Cerebellar cortex (tissue), 1 donor: ENCODE results near the gene UBA5.

Source experiments
- DNase-seq: peaks from one replicate; pipeline ENCODE4 v3.0.0-alpha.2; 2015; ENCODE audit warnings: low spot score

The UBA5 gene

GRCh38 chr3:132654190-132654589, 5.9 kb upstream of the UBA5 start:
- DNase-seq: no peak

DNA sequence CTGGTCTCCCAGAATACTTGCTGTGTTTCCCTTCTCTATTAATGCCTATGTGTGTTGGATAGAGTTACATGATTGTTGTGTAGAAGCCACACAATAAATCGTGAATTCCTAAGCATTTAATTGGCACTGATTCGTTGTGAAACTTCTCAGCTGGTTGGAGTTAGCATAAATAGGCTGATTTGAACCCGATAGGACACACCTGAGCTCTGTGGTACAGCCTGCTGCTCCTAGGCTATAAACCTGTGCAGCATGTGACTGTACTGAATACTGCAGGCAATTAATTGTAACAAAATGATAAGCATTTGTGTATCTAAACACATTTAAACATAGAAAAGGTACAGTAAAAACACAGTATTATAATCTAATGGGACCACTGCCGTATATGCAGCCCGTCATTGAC, 5.4 kb upstream of the UBA5 start:
- no peak for DNase-seq

DNA sequence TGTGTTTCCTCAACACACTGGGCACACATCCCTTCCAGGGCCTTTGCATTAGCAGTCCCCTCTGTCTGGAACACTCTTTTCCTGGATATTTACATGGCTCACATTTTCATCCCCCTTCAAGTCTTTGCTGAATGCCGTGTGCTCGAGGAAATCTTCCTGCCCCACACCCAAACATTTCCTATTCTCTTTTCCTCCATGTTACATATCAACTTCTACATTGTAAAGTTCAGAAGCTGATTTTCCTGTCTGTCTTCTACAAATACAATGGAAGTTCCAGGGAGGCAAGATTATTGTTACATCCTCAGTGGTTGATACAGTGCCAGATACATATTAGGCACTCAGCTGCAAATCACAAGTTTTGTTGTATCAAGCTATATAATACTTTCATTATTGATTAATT, 4.7 kb upstream of the UBA5 start:
- no peak for DNase-seq

- no peak for DNase-seq
These were observed 2.0 kb upstream of the UBA5 start for GRCh38 chr3:132657869-132658747.

DNA sequence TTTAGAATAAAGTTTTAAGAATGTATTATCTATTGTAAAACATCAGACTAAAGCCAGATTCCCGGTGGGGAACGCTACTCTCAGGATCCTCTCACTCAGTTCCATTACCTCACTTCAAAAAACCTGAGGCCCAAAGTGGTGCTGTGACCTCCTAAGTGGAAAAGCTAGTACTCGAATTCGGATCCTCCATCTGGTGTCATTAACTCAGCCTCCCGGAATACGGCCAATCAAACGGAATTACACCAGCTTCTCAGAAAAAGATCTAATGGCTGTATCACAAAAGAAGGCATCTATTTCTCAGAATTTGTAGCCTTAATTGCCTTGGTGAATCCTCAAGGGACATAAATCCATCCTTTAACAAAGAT, 1.1 kb upstream of the UBA5 start:
- DNase-seq: no peak

GRCh38 chr3:132659365-132660051, 621 bp upstream of the UBA5 start, which contains the start of gene ACAD11:
ACAD11 (minus strand) TSS chr3:132659809; CDS start chr3:132659751, 58 bp downstream.
- peak; percentile 77 for DNase-seq

DNA sequence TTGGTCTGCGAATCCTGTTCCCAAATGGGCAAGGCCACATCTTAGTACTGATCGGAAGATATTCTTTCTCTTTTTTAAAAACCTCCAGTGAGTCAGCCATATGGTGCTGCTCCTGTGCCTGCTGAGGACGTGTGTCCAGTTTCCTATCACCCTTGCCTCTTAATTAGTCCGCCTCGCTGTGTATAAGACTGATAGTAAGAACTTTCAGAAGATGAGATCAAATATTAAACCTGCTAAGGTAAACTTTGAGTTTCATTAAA, 612 bp downstream of the UBA5 start:
- DNase-seq: no peak

DNA sequence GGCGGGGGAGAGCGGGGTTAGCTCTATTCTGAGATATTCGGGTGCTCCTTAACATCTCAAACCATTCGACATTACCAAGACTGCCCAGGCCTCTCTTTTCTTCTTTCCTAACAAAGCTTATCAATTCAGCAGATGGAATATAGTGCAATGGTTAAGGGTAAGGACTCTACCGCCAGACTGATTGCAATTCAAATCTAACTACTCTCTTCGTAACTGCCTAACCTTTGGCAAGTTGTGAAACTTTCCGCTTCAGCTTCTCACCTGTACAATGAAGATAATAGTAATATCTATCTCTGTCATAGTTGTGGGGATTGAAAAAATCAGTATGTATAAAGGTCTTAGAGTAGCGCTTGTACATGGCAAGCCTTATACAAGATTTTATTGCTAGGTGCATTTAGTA, 972 bp downstream of the UBA5 start:
- peak; percentile 7 for DNase-seq

- no peak for DNase-seq
These were observed 2.1 kb downstream of the UBA5 start for GRCh38 chr3:132662212-132662611.

DNA sequence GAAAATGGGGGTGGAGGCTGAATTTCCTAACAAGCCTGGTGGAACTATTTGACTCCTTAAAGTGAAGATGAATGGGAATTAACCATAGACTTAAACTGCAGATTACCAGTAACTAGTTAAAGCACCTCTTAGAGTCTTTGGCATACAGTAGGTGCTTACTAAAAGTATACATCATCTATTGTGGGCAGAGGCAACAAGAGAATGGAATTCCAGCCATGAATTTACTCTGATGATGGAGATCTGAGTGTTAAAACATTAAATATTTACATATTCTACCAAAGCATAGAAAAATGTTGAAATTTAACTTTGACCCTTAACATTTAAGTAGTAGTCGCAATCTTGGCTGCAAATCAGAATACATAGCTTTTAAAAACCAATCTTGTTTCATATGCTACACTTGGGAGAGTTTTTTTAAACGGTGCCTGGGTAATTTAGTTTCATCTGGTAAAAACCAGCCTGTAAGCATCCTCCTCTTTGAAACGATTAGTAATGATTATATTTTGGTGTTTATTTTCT, 5.2 kb downstream of the UBA5 start:
- no peak for DNase-seq

- DNase-seq: no peak
These were observed 9.2 kb downstream of the UBA5 start for GRCh38 chr3:132669256-132669777.

GRCh38 chr3:132675408-132675807, 15.3 kb downstream of the UBA5 start:
- DNase-seq: no peak

DNA sequence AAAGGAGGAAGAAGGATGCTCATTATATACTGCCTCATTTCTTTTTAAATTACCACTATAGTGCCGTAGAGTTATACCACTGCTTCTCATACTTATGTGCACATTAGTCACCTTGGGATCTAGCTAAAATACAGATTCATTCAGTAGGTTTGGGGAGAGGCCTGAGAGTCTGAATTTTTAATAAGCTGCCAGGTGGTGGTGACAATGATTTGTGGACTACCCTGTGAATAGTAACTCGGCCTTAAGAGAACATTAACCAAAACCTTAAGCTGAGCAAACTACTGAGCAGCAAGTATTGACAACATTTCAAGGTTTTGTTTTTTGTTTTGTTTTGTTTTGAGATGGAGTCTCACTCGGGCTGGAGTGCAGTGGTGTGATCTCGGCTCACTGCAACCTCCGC, 19.8 kb downstream of the UBA5 start:
- DNase-seq: no peak

GRCh38 chr3:132681421-132681820, 21.3 kb downstream of the UBA5 start:
- no peak for DNase-seq

GRCh38 chr3:132682201-132682600, 22.1 kb downstream of the UBA5 start:
- DNase-seq: no peak

DNA sequence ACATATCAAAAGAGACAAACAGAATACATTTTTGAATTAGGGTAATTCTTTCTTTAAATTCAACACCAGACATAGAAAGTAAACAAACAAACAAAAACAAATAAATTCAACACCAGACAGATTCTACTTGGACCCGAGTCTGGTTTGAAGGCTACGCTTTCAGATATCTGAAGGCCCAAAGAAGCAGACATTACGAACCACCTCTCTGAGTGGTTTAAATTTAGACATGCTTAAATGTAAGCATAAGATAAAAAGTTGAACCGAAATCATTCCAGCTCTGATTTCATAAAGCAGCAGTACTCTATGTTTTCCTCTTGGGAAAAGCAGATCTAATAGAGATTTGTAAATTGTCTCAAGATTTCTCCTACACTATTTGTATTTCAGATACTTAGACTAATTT, 29.9 kb downstream of the UBA5 start:
- no peak for DNase-seq

- DNase-seq: no peak
These were observed 34.9 kb downstream of the UBA5 start for GRCh38 chr3:132694991-132695390.

DNA sequence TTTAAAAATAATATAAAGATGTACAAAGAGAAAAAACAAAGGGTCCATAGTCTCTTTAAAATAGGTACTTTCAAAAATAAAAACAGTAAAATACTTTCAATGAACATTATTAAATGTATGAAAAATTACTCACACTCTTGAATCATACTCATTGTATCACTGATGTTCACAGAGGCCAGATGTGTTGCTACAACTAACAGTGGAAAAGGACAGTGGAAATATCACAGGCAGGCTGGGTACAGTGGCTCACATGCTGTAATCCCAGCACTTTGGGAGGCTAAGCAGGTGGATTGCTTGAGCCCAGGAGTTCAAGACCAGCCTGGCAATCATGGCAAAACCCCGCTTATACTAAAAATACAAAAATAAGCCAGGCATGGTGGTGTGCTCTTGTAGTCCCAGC, 35.3 kb downstream of the UBA5 start:
- no peak for DNase-seq

- DNase-seq: no peak
These were observed 43.6 kb downstream of the UBA5 start for GRCh38 chr3:132703733-132704132.

DNA sequence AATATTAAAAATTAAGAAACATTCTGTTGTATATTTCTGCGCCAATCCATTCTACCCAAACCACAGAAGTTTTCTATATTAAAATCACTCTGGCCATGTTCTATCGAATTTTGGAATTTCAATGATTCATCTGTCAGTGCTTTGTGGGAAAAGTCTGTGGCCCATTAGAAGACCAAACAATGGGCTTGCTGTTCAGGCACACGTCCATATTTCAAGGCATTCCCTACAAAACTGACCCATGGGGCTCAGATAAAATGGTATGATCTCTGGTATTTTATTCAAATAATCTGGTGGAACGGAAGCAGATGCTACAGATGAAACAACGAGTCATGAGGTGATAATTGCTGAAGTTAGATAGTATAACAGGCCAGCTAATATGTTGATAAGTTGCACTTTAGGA, 49.6 kb downstream of the UBA5 start:
- no peak for DNase-seq

GRCh38 chr3:132710311-132710710, 50.2 kb downstream of the UBA5 start:
- DNase-seq: no peak

- no peak for DNase-seq
These were observed 54.0 kb downstream of the UBA5 start for GRCh38 chr3:132713977-132714727.

DNA sequence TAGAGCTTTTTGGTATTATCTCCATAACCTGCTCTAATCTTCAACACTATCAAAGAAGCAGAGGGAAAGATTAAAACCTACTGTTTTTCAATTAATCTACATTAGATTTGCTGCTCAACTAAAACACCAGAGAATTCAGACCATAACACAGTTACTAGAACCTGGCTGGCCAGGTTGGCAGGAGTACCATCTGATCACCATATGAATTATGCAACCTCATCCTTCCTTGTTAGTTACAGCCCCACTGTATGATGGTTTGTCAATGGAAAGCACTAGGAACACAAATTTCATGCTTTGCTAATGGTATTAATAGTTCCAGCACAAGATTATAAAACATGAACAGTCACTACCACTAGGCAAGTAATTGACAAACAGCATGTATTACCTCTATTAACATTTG, 56.2 kb downstream of the UBA5 start:
- no peak for DNase-seq
